ENCODE results near the gene RPS5. TPM values are rescaled to one million over a fixed set of nuclear protein-coding genes. Genes with fewer than 3 reads are reported as not detected.
"Not testable (repeated sequence)": the region's sequence is repeated elsewhere in the genome, so short reads cannot be mapped to it uniquely, and the experiment has no call there.

RPS5 gene
- total and polyA plus RNA-seq, 9 of the 15 experiments (the other 6 are each of a cell fraction or from before 2014, with no cell fraction given): 1,228 to 3,570 (median 2,484) TPM

DNA sequence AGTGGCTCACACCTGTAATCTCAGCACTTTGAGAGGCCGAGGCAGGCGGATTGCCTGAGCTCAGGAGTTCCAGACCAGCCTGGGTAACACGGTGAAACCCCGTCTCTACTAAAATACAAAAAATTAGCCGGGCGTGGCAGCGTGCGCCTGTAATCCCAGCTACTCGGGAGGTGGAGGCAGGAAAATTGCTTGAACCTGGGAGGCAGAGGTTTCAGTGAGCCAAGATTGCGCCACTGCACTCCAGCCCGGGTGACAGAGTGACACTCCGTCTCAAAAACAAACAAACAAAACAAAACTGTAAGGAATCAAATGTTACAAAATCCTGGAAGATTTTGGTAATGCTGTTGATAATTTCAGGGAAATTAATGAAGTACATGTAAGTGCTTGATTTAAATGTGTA, 39.0 kb upstream of the RPS5 start:
- POLR2A ChIA-PET: interaction anchor here (0.6 to 3.6 kb wide), 6 partner anchors 11 to 136 kb away, joined by 3 to 20 read pairs (median 4); partner anchors contain the start of gene ZNF497
- H3K4me3 ChIP-seq: peak overlapping the region; percentile 78
- not testable (repeated sequence) for ATAC-seq
- 0 out of 2 replicates have a peak, but pooled peaks have one; percentile 29 for TF ChIP-seq ZNF766 (CRISPR knock-in tag; conservative IDR thresholded peaks at IDR 0.05)
- TF ChIP-seq CEBPB (tag; IDR thresholded peaks at IDR 0.05): peak; percentile 89
- TF ChIP-seq, protein P1, sequence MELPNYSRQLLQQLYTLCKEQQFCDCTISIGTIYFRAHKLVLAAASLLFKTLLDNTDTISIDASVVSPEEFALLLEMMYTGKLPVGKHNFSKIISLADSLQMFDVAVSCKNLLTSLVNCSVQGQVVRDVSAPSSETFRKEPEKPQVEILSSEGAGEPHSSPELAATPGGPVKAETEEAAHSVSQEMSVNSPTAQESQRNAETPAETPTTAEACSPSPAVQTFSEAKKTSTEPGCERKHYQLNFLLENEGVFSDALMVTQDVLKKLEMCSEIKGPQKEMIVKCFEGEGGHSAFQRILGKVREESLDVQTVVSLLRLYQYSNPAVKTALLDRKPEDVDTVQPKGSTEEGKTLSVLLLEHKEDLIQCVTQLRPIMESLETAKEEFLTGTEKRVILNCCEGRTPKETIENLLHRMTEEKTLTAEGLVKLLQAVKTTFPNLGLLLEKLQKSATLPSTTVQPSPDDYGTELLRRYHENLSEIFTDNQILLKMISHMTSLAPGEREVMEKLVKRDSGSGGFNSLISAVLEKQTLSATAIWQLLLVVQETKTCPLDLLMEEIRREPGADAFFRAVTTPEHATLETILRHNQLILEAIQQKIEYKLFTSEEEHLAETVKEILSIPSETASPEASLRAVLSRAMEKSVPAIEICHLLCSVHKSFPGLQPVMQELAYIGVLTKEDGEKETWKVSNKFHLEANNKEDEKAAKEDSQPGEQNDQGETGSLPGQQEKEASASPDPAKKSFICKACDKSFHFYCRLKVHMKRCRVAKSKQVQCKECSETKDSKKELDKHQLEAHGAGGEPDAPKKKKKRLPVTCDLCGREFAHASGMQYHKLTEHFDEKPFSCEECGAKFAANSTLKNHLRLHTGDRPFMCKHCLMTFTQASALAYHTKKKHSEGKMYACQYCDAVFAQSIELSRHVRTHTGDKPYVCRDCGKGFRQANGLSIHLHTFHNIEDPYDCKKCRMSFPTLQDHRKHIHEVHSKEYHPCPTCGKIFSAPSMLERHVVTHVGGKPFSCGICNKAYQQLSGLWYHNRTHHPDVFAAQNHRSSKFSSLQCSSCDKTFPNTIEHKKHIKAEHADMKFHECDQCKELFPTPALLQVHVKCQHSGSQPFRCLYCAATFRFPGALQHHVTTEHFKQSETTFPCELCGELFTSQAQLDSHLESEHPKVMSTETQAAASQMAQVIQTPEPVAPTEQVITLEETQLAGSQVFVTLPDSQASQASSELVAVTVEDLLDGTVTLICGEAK (IDR thresholded peaks at IDR 0.05): peak; percentile 27; the same call in 1 of the 2 replicates
- TF ChIP-seq, protein P1 (CRISPR knock-in tag; IDR thresholded peaks at IDR 0.05): not testable (repeated sequence)
- 0 out of 2 replicates have a peak, but pooled peaks have one; percentile 29 for TF ChIP-seq CEBPG (CRISPR knock-in tag; IDR thresholded peaks at IDR 0.05)
- peak; percentile 60 to 82 for TF ChIP-seq CEBPG (tag; conservative IDR thresholded peaks at IDR 0.05 in 1 of 2, IDR thresholded peaks at IDR 0.05 in 1 of 2)
- TF ChIP-seq, protein P2, sequence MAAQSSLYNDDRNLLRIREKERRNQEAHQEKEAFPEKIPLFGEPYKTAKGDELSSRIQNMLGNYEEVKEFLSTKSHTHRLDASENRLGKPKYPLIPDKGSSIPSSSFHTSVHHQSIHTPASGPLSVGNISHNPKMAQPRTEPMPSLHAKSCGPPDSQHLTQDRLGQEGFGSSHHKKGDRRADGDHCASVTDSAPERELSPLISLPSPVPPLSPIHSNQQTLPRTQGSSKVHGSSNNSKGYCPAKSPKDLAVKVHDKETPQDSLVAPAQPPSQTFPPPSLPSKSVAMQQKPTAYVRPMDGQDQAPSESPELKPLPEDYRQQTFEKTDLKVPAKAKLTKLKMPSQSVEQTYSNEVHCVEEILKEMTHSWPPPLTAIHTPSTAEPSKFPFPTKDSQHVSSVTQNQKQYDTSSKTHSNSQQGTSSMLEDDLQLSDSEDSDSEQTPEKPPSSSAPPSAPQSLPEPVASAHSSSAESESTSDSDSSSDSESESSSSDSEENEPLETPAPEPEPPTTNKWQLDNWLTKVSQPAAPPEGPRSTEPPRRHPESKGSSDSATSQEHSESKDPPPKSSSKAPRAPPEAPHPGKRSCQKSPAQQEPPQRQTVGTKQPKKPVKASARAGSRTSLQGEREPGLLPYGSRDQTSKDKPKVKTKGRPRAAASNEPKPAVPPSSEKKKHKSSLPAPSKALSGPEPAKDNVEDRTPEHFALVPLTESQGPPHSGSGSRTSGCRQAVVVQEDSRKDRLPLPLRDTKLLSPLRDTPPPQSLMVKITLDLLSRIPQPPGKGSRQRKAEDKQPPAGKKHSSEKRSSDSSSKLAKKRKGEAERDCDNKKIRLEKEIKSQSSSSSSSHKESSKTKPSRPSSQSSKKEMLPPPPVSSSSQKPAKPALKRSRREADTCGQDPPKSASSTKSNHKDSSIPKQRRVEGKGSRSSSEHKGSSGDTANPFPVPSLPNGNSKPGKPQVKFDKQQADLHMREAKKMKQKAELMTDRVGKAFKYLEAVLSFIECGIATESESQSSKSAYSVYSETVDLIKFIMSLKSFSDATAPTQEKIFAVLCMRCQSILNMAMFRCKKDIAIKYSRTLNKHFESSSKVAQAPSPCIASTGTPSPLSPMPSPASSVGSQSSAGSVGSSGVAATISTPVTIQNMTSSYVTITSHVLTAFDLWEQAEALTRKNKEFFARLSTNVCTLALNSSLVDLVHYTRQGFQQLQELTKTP (IDR thresholded peaks at IDR 0.05; ENCODE audit: low read depth in 1 of 2, partially characterized antibody in 2 of 2): peak in 1 of 2 experiments; percentile 25

More for the DNA sequence above, 39.0 kb upstream of the RPS5 start:
- H4K20me1 ChIP-seq (replicated peaks; ENCODE audit: control insufficient read depth, insufficient read depth, low read length); H3K27ac ChIP-seq (ENCODE audit: extremely low read depth, low read depth, low read length); H3K9me3 ChIP-seq (replicated peaks; ENCODE audit: control insufficient read depth, insufficient read depth, low read depth, low read length); H3K36me3 ChIP-seq (ENCODE audit: control insufficient read depth, insufficient read depth, low read length); in situ Hi-C loops (cut with MboI); H3K9me1 ChIP-seq (ENCODE audit: control insufficient read depth, insufficient read depth, low read length); intact Hi-C loops (cut with micrococcal nuclease); CTCF ChIA-PET (ENCODE audit: low intra/inter-chr PET ratio); DNase-seq (ENCODE audit: extremely low read depth in 1 of 4, low spot score in 3 of 4); H3K27me3 ChIP-seq (ENCODE audit: control insufficient read depth in 2 of 2, insufficient read depth in 2 of 2, low read length in 2 of 2); FAIRE-seq; H3K79me2 ChIP-seq (ENCODE audit: control insufficient read depth, insufficient read depth, low read length): not testable (repeated sequence)
- TSS peak; percentile 65 for BruUV-seq (replicated peaks)
- H3K4me2 ChIP-seq (ENCODE audit: insufficient read depth, low read length): peak overlapping the region; percentile 83
- peaks cover 5 to 21% of the 10 kb centered on the region in 2 experiments; a peak in 4 of 5 replicates for H3K4me1 ChIP-seq (replicated peaks in 1 of 2; ENCODE audit: control insufficient read depth in 2 of 2, insufficient read depth in 2 of 2, low read length in 2 of 2)
- H2AFZ ChIP-seq (ENCODE audit: low read depth, low read length): peak overlapping the region; percentile 84
- WGBS (ENCODE audit: insufficient coverage, low coverage, missing lambda C conversion rate): 1% methylated on average over 12 of the region's 12 CpGs
- peak overlapping the region; percentile 59 to 96; a peak in 3 of 4 replicates for H3K9ac ChIP-seq (ENCODE audit: insufficient read depth in 1 of 2, low read depth in 2 of 2, low read length in 2 of 2)
